GM19438 (cell line): ENCODE measurements around the gene DNAH8.
"Not testable (repeated sequence)": the region's sequence is repeated elsewhere in the genome, so short reads cannot be mapped to it uniquely, and the experiment has no call there.

ENCODE experiments used
- ATAC-seq: cut with Tn5 transposase; IDR thresholded peaks from one replicate; pipeline ENCODE4 v1.9.1; 2021; ENCODE audit warnings: low read depth; ENCODE audit not compliant: unreplicated experiment

The DNAH8 gene

GRCh38 chr6:38833320-38833719 is 118.2 kb downstream of the DNAH8 start:
- ATAC-seq: no peak

DNA sequence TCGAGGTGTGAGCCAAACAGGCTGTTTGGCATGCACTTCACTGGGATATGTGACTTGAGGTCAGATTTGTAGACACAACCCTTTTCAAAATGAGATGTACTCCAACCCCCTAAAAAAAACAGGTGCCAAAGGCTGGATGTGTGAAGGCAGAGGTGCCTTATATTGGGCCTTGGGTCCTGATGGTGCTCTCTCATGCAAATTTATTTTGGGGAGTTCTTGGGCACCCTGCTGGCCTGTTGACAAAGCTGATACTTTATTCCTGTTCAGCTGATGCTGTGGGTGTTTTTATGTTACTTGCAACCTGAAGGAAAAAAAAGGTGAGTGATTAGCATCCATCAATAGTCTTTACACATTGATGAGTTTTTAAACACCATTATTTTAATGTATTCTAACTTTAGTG is 121.5 kb downstream of the DNAH8 start:
- no peak for ATAC-seq

DNA sequence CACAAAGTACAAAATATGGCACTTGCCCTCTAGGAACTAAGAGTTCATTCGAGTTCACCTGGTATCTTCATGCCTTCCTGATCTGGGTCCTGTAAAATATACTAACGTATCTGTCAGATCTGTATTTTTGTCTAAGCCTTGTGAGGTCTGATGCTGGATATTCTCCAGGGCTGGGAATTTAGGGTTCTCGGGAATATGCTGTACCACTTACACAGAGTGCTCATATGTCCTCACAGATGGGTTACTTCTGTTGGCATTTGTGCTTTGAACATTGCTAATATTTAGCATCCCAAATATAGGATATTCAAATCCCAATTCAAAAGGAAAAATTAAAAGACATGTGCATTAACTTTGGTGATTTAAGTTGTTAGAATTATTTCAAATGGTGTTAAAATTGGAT is 122.0 kb downstream of the DNAH8 start:
- ATAC-seq: no peak

DNA sequence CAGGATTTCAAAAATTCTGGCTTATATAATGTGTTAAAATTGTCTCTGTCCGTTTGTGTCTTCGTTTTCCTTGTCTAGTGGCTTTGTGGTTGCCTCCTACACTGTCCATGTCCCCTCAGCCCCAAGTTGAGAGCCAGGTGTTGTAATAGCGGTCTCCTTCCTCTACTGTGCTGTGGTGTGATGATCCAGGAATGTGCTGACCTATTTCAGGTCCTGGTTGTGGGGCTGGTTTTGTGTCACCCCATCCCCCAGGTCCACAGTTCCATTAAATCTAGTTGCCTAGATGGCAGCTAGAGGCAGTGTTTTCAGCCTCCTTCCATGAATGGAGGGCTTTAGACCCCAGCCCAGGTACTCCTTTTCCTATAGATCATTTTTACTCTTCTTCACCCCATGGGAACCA is 128.7 kb downstream of the DNAH8 start:
- no peak for ATAC-seq

GRCh38 chr6:38845931-38846330 is 130.8 kb downstream of the DNAH8 start:
- ATAC-seq: no peak

DNA sequence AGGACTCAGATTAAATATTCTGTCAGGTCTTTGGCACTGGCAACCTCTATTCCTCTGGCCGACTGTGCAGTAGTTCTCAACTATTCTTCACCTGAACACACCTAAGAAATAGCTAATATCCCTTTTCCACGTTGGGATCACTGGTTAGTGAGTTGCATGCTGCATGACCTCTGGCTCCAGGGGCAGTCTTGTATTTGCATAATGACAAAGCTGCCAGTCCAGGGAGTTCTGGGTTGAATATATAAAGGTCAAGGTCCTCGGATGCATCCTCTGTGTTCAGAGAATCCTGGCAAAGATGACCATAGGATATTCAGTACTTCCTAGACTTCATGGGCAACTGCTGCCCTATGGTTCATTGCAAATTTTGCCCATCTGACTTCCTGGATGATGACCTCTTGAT is 131.2 kb downstream of the DNAH8 start:
- no peak for ATAC-seq

- no peak for ATAC-seq
These were observed 131.7 kb downstream of the DNAH8 start for GRCh38 chr6:38846844-38847243.

GRCh38 chr6:38847497-38847896 is 132.4 kb downstream of the DNAH8 start:
- ATAC-seq: no peak

- ATAC-seq: no peak
These were observed 133.6 kb downstream of the DNAH8 start for GRCh38 chr6:38848760-38849159.

DNA sequence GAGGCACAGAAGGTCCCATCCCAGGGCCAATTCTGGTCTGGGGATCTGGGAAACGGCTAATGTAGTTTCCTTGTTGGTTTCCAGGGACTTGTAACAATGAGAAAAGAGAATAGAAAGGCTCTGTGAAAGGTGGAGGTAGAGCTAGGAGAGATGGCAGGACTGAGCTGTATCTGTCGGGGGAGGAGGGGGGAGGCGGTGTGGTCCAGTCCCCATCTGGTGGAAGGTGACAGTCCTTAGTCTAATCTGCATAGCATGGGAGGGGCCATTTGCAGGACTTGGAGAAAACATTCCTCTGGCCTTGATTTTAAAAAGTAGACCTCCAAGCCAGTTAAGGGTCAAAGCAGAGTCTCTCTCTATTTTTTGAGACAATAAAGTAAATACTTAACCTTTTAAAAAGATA is 137.1 kb downstream of the DNAH8 start:
- no peak for ATAC-seq

DNA sequence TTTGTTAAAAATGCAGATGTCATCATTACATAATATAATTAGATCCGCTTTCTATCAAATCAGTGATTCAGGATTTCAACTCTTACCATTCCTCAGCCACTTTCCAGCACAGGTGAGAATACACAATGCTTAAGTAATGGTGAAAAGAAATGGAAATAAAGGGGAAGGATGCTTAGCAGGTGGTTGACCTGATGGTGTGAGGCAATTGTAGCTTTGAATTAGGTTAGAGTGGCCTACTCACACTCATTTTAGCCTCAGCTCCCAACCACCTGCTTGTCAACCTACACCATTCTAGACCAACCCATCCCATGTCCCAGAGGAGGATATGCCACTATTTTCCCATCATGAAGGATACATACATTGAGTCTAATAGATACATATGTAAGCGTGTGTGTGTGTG is 138.1 kb downstream of the DNAH8 start:
- no peak for ATAC-seq

- no peak for ATAC-seq
These were observed 141.4 kb downstream of the DNAH8 start for GRCh38 chr6:38856492-38856891.

- no peak for ATAC-seq
These were observed 142.7 kb downstream of the DNAH8 start for GRCh38 chr6:38857815-38858214.

- no peak for ATAC-seq
These were observed 144.9 kb downstream of the DNAH8 start for GRCh38 chr6:38860041-38860440.

GRCh38 chr6:38861926-38862401 is 146.9 kb downstream of the DNAH8 start:
- ATAC-seq: no peak

DNA sequence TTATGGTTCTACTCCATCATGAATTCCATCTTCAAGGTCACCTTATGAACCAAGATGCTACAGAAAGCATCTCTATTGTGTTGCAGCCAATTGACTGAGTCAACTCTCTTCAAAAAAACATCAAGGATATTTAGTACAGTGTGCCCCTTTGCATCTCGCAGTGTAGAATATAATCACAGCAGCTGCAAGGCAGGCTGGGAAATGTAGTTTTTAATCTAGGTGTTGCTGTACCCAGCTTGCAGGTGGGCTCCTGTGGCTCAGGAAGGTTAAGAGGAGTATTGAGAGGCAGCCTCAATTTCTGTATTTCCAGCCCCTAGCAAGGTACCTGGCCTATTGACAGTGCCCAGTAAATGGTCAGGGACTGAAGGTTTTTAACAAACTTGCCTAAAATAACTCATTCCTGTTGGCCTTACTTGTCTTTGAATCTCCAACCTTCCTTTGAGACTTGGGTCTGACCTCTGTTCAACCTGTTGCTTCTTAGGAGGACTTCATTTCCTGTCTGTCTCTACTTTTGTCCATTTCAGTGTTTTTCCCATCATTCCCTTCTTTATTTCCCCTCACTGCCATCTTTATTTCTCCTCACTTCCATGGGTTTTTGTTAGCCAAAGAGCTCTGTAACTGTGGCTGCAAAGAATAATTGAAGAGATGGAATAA is 150.5 kb downstream of the DNAH8 start:
- no peak for ATAC-seq

- no peak for ATAC-seq
These were observed 152.6 kb downstream of the DNAH8 start for GRCh38 chr6:38867726-38868125.

- ATAC-seq: no peak
These were observed 156.8 kb downstream of the DNAH8 start for GRCh38 chr6:38871741-38872568.

DNA sequence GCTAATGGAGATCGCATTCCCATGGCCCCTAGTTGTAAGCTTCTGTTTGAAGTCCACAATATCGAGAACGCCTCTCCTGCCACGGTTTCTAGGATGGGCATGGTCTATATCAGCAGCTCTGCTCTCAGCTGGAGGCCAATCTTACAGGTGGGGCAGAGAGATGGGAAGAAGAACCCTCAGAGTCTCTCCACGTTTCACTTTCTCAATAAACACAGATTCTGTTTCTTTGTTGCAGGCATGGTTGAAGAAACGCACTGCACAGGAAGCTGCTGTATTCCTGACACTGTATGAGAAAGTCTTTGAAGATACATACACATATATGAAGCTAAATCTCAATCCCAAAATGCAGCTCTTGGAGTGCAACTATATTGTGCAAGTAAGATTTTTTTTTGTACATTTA is 157.9 kb downstream of the DNAH8 start:
- ATAC-seq: no peak

- not testable (repeated sequence) for ATAC-seq
These were observed 158.7 kb downstream of the DNAH8 start for GRCh38 chr6:38873816-38874215.

DNA sequence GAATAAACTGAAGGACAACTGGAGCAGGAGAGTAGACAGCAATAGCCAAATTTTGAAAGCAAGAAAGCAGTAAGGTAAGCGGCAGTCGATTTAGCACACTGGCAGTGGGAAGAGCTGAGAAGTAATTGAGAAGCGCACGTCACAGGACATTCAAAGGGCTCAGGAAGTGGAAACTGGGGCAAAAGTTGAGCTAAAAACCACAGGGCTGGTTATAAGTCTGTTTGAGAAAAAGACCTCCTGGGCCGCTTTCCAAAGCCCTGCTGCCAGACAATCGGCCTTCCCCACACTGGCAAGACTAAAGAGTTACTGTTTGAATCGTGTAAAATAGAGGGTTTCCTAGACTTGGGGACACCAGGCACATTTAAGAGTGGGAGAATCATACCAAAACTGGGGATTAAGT is 161.4 kb downstream of the DNAH8 start:
- ATAC-seq: no peak

GRCh38 chr6:38877721-38878120 is 162.6 kb downstream of the DNAH8 start:
- ATAC-seq: no peak
